Activated T-helper 1 cell treated with anti-CD3 and anti-CD28 coated beads, Interleukin-2, amount 50 U/mL, for 16 hours (primary cell): ENCODE data around the gene DPY30.

ENCODE experiments used
- DNase-seq, 2 donors: peaks; one replicate each; pipeline ENCODE4 v3.0.0-alpha.2; 2020; ENCODE audit warnings: low read depth in 1 of 2, low spot score in 1 of 2

DPY30 gene

DNA sequence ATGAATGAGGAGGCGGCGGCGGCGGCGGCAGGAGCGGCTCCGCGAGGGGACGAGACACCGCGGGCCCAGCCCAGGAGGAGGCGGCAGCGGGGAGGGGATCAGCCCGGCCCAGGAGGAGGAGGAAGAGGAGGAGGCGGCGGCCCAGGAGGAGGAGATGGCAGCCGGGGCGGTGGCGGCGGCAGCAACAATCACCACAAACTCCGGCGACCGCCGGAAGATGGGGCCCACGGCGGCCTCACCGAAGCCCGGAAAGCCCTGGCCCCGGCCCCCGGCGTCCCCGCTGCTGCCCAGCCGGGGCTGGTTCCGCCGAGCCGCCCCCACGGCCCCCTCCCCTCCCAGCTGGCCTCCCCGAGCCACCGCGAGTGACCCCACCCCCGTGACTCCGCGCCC lies 29.3 kb downstream of the DPY30 start:
- DNase-seq: peak; percentile 39 to 54

GRCh38 chr2:32009516-32010256 lies 29.9 kb downstream of the DPY30 start:
- peak; percentile 9 to 12 for DNase-seq

DNA sequence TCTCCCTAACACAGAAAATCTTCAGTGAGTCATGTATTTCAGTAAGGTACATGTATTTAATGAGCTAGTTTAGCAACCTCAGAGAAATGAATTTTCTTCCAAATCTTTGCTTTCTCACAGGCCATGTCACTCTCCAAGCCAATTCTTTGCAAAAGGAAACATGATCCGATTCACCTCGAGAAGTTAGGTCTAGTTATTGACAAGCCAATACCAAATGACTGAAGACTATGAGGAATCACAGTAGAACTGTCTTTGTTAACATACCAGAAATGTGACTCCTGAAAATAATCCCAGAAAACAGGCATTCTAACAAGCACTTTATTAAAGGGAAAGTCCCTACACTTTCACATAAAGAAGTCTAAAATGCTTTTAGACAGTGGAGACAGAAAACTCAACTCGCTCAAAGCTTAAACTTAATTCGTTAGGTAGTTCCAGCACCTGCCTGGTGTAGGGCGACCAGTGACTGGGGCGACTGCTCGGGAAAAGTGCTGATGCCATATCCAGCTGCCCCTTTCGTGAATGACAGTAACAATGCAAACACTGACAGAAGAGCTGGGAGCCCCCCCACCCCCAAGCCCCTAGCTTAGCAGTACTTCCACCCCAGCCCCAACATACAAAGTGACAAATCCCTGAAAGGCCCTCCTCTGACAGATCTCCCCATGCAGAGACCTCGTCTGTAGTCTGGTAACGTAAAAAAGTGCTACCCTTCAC lies 30.6 kb downstream of the DPY30 start:
- DNase-seq: peak in 1 of 2 donors; percentile 4

DNA sequence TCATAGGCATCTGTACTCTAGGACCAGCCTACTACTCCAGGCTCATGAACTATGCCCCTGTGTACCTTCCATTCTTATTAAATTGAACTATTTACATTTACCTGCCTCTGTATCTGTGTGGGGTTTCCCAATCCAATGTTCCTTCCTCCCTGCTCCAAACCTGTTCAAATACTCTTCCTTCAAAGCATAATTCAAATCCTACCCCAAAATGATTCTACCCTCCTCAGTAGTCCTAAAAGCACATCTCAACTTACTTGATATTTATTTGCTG lies 32.5 kb downstream of the DPY30 start:
- DNase-seq: no peak

GRCh38 chr2:32005371-32005976 lies 34.1 kb downstream of the DPY30 start:
- no peak for DNase-seq

- no peak for DNase-seq
Measured at GRCh38 chr2:32003791-32004190, 35.8 kb downstream of the DPY30 start.

GRCh38 chr2:32002406-32002805 lies 37.2 kb downstream of the DPY30 start:
- no peak for DNase-seq

GRCh38 chr2:31999438-31999837 lies 40.2 kb downstream of the DPY30 start:
- DNase-seq: no peak

- no peak for DNase-seq
Measured at GRCh38 chr2:31998731-31999383, 40.7 kb downstream of the DPY30 start.

DNA sequence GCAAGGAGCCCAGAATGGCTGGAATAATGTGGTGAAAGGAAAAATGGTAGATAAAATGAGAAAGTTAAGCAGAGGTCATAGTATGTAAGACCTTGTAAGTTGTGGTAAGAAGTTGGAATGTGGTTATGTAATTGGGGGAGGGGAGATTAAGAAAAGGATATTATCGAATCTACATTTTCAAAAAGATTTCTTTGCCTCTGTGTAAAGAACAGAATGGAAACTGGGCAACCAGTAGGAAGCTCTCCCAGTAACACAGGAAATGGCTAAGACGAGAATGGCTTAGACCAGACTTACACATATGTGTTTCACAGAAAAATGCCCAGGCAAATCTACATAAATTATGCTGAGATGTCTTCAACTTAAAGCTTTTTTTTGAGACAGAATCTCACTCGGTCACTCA lies 42.0 kb downstream of the DPY30 start:
- DNase-seq: no peak

- no peak for DNase-seq
Measured at GRCh38 chr2:31996571-31997150, 42.9 kb downstream of the DPY30 start.

DNA sequence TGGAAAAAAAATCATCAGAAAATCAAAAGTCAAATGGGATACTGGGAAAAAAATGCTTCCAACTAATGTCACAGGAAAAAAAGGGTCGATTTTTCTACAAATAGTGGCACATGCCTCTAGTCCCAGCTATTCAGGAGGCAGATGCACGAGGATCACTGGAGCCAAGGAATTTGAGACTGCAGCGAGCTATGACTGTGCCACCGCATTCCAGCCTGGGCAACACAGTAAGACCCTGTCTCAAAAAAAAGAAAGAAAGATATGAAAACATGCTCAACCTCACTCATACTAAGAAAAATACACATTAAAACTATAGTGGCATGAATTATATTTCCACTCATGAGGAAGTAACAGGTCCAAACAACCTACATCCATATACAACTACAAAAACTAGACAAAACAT lies 46.7 kb downstream of the DPY30 start:
- no peak for DNase-seq

- no peak for DNase-seq
Measured at GRCh38 chr2:31992025-31992579, 47.5 kb downstream of the DPY30 start.

DNA sequence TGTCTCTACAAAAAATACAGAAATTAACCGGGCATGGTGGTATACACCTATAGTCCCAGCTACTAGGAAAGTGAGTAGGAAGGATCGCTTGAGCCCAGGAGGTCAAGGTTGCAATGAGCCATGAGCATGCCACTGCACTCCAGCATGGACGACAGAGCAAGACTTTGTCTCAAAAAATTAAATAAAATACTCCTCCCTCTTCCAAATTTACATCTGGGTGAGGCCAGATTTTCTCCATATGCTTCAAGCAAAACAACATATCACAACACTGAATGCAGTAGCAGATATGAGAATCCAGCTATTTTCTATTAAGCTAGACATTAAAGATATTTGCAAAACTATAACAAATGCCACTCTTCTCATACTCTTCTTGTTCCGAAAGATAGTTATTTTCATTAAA lies 49.7 kb downstream of the DPY30 start:
- DNase-seq: no peak

GRCh38 chr2:31987454-31988220 lies 52.0 kb downstream of the DPY30 start:
- no peak for DNase-seq

DNA sequence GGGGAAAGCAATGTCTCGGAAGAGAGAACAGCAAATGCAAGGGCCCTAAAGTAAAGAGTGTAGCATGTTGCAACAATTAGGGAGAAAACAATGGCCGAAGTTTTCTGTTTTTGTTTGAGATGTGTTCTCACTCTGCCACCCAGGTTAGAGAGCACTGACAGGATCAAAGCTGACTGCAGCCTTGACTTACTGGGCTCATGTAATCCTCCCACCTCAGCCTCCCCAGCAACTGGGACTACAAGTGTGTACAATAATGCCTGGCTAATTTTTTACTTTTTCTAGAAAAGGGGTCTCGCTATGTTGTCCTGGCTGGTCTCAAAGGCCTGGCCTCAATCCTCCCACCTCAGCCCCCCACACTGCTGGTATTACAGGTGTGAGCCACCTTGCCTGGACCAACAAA lies 52.7 kb downstream of the DPY30 start:
- no peak for DNase-seq

DNA sequence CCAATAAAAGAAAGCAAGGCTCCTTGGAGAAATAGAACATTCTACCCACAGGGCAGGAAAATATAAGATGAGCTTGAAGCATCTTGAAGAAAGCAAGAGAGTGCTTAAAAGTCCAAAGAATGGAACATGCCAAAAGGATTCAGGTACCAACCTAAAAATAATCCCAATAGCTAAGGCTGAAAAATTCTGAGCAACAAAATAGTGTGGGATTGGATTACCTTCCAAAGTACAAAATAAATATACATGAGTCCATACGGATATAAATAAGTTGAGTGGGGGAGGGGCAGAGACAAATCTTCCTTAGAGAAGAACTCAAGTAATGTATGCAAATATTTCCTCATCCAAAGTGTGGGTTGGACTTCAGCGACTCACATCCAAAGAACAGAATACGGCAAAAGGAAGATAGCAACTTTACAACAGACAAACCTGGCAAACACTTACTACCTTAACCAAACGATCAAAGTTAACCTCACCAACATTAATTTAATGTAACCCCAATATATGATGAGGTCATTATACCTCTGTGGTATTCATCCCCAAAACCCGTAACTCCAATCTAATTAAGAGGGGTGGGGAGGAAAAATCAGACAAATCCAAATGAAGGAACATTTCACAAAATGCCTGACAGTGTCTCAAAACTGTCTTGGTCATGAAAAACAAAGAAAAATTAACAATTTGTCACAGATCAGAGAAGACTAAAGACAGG lies 55.7 kb downstream of the DPY30 start:
- no peak for DNase-seq

GRCh38 chr2:31980674-31981356 lies 58.8 kb downstream of the DPY30 start:
- no peak for DNase-seq

DNA sequence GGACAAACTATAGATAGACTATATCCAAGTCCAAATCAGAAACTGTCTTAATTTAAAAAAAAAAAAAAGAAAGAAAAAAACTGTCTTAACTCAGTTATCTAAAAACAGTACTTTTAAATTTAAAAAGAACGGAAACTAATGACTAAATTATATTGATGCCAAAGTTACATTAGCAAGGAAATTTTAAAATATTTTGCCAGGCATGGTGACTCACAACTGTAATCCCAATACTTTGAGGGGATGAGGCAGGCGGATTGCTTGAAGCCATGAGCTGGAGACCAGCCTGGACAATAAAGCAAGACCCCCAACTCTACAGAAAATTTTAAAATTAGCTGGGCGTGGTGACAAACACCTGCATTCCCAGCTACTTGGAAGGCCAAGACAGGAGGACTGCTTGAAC lies 59.6 kb downstream of the DPY30 start:
- no peak for DNase-seq

- no peak for DNase-seq
Measured at GRCh38 chr2:31979018-31979417, 60.6 kb downstream of the DPY30 start.
